B cell (primary cell): ENCODE results near the gene PAX2. TPM values are rescaled to one million over a fixed set of nuclear protein-coding genes. Genes with fewer than 3 reads are reported as not detected.

Experiments used
- ATAC-seq: fragments of 200-7000 bp; cut with Tn5 transposase; one replicate; pipeline ENCODE4 v1.10.0; 2021; ENCODE audit warnings: low read depth, mild to moderate bottlenecking, moderate number of reproducible peaks, moderate library complexity
- CTCF ChIA-PET: fragments of 350-600 bp; sonication (Branson Sonifier 250); formaldehyde crosslinking; loops from one replicate; lab custom pipeline; 2021; ENCODE audit warnings: antibody characterized with exemption, inconsistent platforms; lab: Charles Lee
- POLR2A ChIA-PET: fragments of 350-600 bp; sonication (Branson Sonifier 250); formaldehyde crosslinking; loops from one replicate; lab custom pipeline; 2021; ENCODE audit warnings: antibody characterized with exemption; lab: Charles Lee
- DNase-seq: peaks from one replicate; pipeline ENCODE4 v3.0.0; 2013
- H2AFZ ChIP-seq: 2 replicates; pipeline ENCODE4 v1.6.1; 2012; ENCODE audit warnings: mild to moderate bottlenecking, low read depth, low read length; ENCODE audit not compliant: insufficient read depth, poor library complexity, severe bottlenecking
- H3K27ac ChIP-seq, 2 donors: 1 replicate in 1 of 2; 2 replicates in 1 of 2; pipeline ENCODE4 v1.5.1; 2012 to 2013; ENCODE audit warnings: low read length in 2 of 2, mild to moderate bottlenecking in 2 of 2, moderate library complexity in 1 of 2
- H3K27me3 ChIP-seq, 4 experiments: fragments of 200-600 bp in 1 of 4; sonication (generic) in 1 of 4; replicated peaks in 1 of 4; 1 replicate in 2 of 4; 2 replicates in 2 of 4; pipeline versions ENCODE4 v1.6.1 to v1.7.0; 2013 to 2016; ENCODE audit warnings: low read length in 3 of 4, mild to moderate bottlenecking in 2 of 4, mixed read lengths in 1 of 4, moderate library complexity in 1 of 4; ENCODE audit not compliant: insufficient read depth in 4 of 4, control insufficient read depth in 3 of 4; ENCODE audit errors: control extremely low read depth in 1 of 4
- H3K36me3 ChIP-seq, 2 experiments: replicated peaks in 1 of 2; 1 replicate in 1 of 2; 2 replicates in 1 of 2; pipeline versions ENCODE4 v1.6.1 to v1.7.1; 2013; ENCODE audit warnings: low read length in 1 of 2; ENCODE audit not compliant: insufficient read depth in 2 of 2, control insufficient read depth in 1 of 2; ENCODE audit errors: control extremely low read depth in 1 of 2, extremely low read depth in 1 of 2
- H3K4me1 ChIP-seq, 2 donors: fragments of 200-600 bp in 1 of 2; sonication (generic) in 1 of 2; 1 replicate in 1 of 2; 2 replicates in 1 of 2; pipeline versions ENCODE4 v1.5.1 to v1.6.1; 2013 to 2017; ENCODE audit warnings: low read length in 2 of 2; ENCODE audit not compliant: control insufficient read depth in 2 of 2, insufficient read depth in 2 of 2
- H3K4me2 ChIP-seq: replicated peaks from 2 replicates; pipeline ENCODE3; 2012; ENCODE audit warnings: mild to moderate bottlenecking, low read depth, low read length; ENCODE audit not compliant: poor library complexity, severe bottlenecking
- H3K4me3 ChIP-seq, 5 experiments: fragments of 200-600 bp in 1 of 5; sonication (generic) in 1 of 5; 1 replicate in 3 of 5; 2 replicates in 2 of 5; pipeline versions ENCODE4 v1.5.1 to v1.7.0; 2011 to 2016; ENCODE audit warnings: low read length in 4 of 5, mild to moderate bottlenecking in 4 of 5, low read depth in 2 of 5, control low read depth in 1 of 5, moderate library complexity in 1 of 5; ENCODE audit not compliant: insufficient read depth in 1 of 5; ENCODE audit errors: control extremely low read depth in 1 of 5, extremely low read depth in 1 of 5
- H3K79me2 ChIP-seq: fragments of 200-600 bp; sonication (generic); one replicate; pipeline ENCODE4 v1.6.0; 2016; ENCODE audit warnings: low read length; ENCODE audit not compliant: control insufficient read depth, insufficient read depth
- H3K9ac ChIP-seq: fragments of 200-600 bp; sonication (generic); 2 replicates; pipeline ENCODE4 v1.6.1; 2017; ENCODE audit warnings: mild to moderate bottlenecking, low read length, moderate library complexity
- H3K9me3 ChIP-seq, 3 donors: one replicate each; pipeline versions ENCODE4 v1.6.1 to v1.7.1; 2013; ENCODE audit warnings: low read length in 2 of 3; ENCODE audit not compliant: control insufficient read depth in 2 of 3, insufficient read depth in 1 of 3; ENCODE audit errors: control extremely low read depth in 1 of 3
- H4K20me1 ChIP-seq: 2 replicates; pipeline ENCODE4 v1.6.0; 2012; ENCODE audit warnings: mild to moderate bottlenecking, low read length; ENCODE audit not compliant: insufficient read depth, control insufficient read depth, poor library complexity, severe bottlenecking
- H3K27ac Mint-ChIP-seq: one replicate; pipeline ENCODE4 v1.8.0; 2021; ENCODE audit warnings: mixed read lengths
- H3K27me3 Mint-ChIP-seq: one replicate; pipeline ENCODE4 v1.8.0; 2021; ENCODE audit warnings: mixed read lengths
- H3K4me1 Mint-ChIP-seq: one replicate; pipeline ENCODE4 v1.8.0; 2021; ENCODE audit warnings: mixed read lengths
- H3K4me3 Mint-ChIP-seq: one replicate; pipeline ENCODE4 v1.8.0; 2021; ENCODE audit warnings: mixed read lengths
- H3K9me3 Mint-ChIP-seq: one replicate; pipeline ENCODE4 v1.8.0; 2022; ENCODE audit warnings: mixed read lengths; ENCODE audit not compliant: insufficient read depth
- CTCF ChIP-seq: fragments of 200-600 bp; IDR thresholded peaks from one replicate; pipeline ENCODE4 v1.8.0; 2022; ENCODE audit warnings: antibody characterized with exemption, mild to moderate bottlenecking
- EZH2 ChIP-seq: IDR thresholded peaks from 2 replicates; pipeline ENCODE4 v1.6.1; 2012; ENCODE audit warnings: borderline replicate concordance, low read depth, mild to moderate bottlenecking, moderate library complexity, low read length; ENCODE audit not compliant: insufficient read depth, poor library complexity, severe bottlenecking
- WGBS: methylation state at CpG from one replicate; pipeline ENCODE4 v1.1.5; 2013; ENCODE audit warnings: missing lambda C conversion rate; ENCODE audit not compliant: insufficient coverage; 5-methylcytosine and 5-hydroxymethylcytosine counted together
- intact Hi-C: fragments of 100-400 bp; cut with micrococcal nuclease; formaldehyde crosslinking; loops from one replicate; pipeline ENCODE4 v1.10.0; 2022
- polyA plus RNA-seq: library from polyadenylated mRNA; depleted of rRNA; stranded (reverse); fragments of >200 nt; gene quantifications from 2 replicates; pipeline ENCODE4 v1.2.3, GENCODE V29; 2012
- total RNA-seq, 2 donors: library from RNA; stranded (reverse); fragments of 120-200 nt in 1 of 2; gene quantifications; 1 replicate in 1 of 2; 2 replicates in 1 of 2; pipeline versions ENCODE4 v1.2.3 to v1.2.4, GENCODE V29; 2013 to 2022

The PAX2 gene
- total and polyA plus RNA-seq, 2 donors (not counting 1 experiment from before 2014, with no cell fraction given): 0.12 TPM; not detected in 1

- no peak overlapping the region for H3K4me3 ChIP-seq
- H3K27ac ChIP-seq: no peak overlapping the region
- H3K79me2 ChIP-seq: no peaks in the 10 kb centered on the region
- H3K27me3 ChIP-seq: peaks cover 0 to 19% (median 5%) of the 10 kb centered on the region in 4 experiments
- H3K9ac ChIP-seq: no peak overlapping the region
- ChIA-PET CTCF (no interaction called here), POLR2A (no interaction called here)
- WGBS: 79% methylated on average over 3 of the region's 3 CpGs
- H2AFZ ChIP-seq: no peak overlapping the region
- Mint-ChIP-seq H3K27me3 (peaks cover 43% of the 10 kb centered on the region), H3K9me3 (no peaks in the 10 kb centered on the region), H3K4me1 (no peaks in the 10 kb centered on the region), H3K27ac (no peak overlapping the region), H3K4me3 (no peak overlapping the region)
- no peak overlapping the region for H3K4me2 ChIP-seq
- ATAC-seq (no peak), DNase-seq (no peak)
- H4K20me1 ChIP-seq: no peaks in the 10 kb centered on the region
- no peaks in the 10 kb centered on the region for H3K36me3 ChIP-seq
- no peaks in the 10 kb centered on the region for H3K4me1 ChIP-seq
- TF ChIP-seq EZH2 (no peak), CTCF (no peak)
- intact Hi-C loops: no loop called here
- no peaks in the 10 kb centered on the region for H3K9me3 ChIP-seq
Measured at GRCh38 chr10:100784126-100784525, 38.7 kb downstream of the PAX2 start.

- Mint-ChIP-seq H3K9me3 (no peaks in the 10 kb centered on the region), H3K27ac (no peak overlapping the region), H3K4me1 (no peaks in the 10 kb centered on the region), H3K4me3 (no peak overlapping the region), H3K27me3 (peaks cover 49% of the 10 kb centered on the region)
- no peak overlapping the region for H2AFZ ChIP-seq
- H3K4me3 ChIP-seq: no peak overlapping the region
- ChIA-PET CTCF (no interaction called here), POLR2A (no interaction called here)
- no peak overlapping the region for H3K9ac ChIP-seq
- H3K4me1 ChIP-seq: no peaks in the 10 kb centered on the region
- H3K9me3 ChIP-seq: no peaks in the 10 kb centered on the region
- no peak for ATAC-seq
- H3K4me2 ChIP-seq: no peak overlapping the region
- TF ChIP-seq CTCF (no peak), EZH2 (no peak)
- 93% methylated on average over 6 of the region's 6 CpGs for WGBS
- no peaks in the 10 kb centered on the region for H3K36me3 ChIP-seq
- peaks cover 0 to 22% (median 4%) of the 10 kb centered on the region in 4 experiments for H3K27me3 ChIP-seq
- DNase-seq: no peak
- H4K20me1 ChIP-seq: no peaks in the 10 kb centered on the region
- H3K27ac ChIP-seq: no peak overlapping the region
- intact Hi-C loops: no loop called here
- no peaks in the 10 kb centered on the region for H3K79me2 ChIP-seq
Measured at GRCh38 chr10:100786591-100786990, 41.2 kb downstream of the PAX2 start.
